HFFc6 (cell line): ENCODE results near the gene PPP5C. TPM values are rescaled to one million over a fixed set of nuclear protein-coding genes. Genes with fewer than 3 reads are reported as not detected.
"Not testable (repeated sequence)": the region's sequence is repeated elsewhere in the genome, so short reads cannot be mapped to it uniquely, and the experiment has no call there.

Experiments
- DNase-seq: peaks from one replicate; pipeline ENCODE4 v3.0.0-alpha.2; 2018
- H3K27ac Mint-ChIP-seq: 2 replicates; pipeline ENCODE4 v1.8.0; 2020; ENCODE audit warnings: mild to moderate bottlenecking, mixed read lengths
- H3K27me3 Mint-ChIP-seq: 2 replicates; pipeline ENCODE4 v1.8.0; 2021; ENCODE audit warnings: mild to moderate bottlenecking, moderate library complexity, mixed read lengths; ENCODE audit not compliant: insufficient read depth
- H3K36me3 Mint-ChIP-seq: 2 replicates; pipeline ENCODE4 v1.8.0; 2021; ENCODE audit warnings: low read depth, mixed read lengths
- H3K4me1 Mint-ChIP-seq: 2 replicates; pipeline ENCODE4 v1.8.0; 2020; ENCODE audit warnings: low read depth, mixed read lengths
- H3K4me3 Mint-ChIP-seq: 2 replicates; pipeline ENCODE4 v1.8.0; 2020; ENCODE audit warnings: mild to moderate bottlenecking, moderate library complexity, mixed read lengths
- H3K9me3 Mint-ChIP-seq: 2 replicates; pipeline ENCODE4 v1.8.0; 2020; ENCODE audit warnings: mild to moderate bottlenecking, mixed read lengths
- total RNA-seq, 6 experiments: library from RNA; stranded (reverse); fragmentation: NEBNext Ultra II Directional; extraction: Animal tissue kit (Norgen Biotek cat#: 25700); gene quantifications; 2 replicates in 1 of 6; 3 replicates in 5 of 6; pipeline ENCODE4 v1.2.3, GENCODE V29; 2021
- TF ChIP-seq, protein P1 (sequence below): fragments of 200-600 bp; sonication (generic); IDR thresholded peaks from 2 replicates; pipeline ENCODE4 v1.5.0; 2021; ENCODE audit warnings: antibody characterized with exemption, mild to moderate bottlenecking

The PPP5C gene
- total RNA-seq, 6 experiments from 2014 or later: 62.8 to 80.6 (median 76.3) TPM

DNA sequence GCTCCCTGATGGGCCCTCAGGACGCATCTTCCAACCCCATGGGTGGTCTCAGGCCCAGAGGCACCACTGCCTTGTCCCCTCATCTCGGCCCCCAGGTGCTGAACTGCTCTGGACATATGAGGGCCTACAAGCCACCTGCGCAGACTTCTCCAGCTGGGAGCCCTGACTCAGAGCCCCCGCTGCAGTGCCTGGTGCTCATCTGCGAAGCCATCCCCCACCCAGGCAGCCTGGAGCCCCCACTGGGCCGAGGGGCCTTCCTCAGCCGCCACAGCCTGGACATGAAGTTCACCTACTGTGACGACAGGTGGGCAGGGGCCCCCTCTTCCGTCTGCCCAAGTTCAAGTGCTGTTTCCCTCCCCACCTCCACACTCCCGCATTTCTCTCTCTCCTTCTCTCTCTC lies 37.8 kb upstream of the PPP5C start:
- peaks cover 1% of the 10 kb centered on the region for H3K27me3 Mint-ChIP-seq
- no peak for DNase-seq
- no peaks in the 10 kb centered on the region for H3K4me1 Mint-ChIP-seq
- peaks cover 22% of the 10 kb centered on the region for H3K9me3 Mint-ChIP-seq
- H3K36me3 Mint-ChIP-seq: peaks cover 26% of the 10 kb centered on the region
- TF ChIP-seq, protein P1, sequence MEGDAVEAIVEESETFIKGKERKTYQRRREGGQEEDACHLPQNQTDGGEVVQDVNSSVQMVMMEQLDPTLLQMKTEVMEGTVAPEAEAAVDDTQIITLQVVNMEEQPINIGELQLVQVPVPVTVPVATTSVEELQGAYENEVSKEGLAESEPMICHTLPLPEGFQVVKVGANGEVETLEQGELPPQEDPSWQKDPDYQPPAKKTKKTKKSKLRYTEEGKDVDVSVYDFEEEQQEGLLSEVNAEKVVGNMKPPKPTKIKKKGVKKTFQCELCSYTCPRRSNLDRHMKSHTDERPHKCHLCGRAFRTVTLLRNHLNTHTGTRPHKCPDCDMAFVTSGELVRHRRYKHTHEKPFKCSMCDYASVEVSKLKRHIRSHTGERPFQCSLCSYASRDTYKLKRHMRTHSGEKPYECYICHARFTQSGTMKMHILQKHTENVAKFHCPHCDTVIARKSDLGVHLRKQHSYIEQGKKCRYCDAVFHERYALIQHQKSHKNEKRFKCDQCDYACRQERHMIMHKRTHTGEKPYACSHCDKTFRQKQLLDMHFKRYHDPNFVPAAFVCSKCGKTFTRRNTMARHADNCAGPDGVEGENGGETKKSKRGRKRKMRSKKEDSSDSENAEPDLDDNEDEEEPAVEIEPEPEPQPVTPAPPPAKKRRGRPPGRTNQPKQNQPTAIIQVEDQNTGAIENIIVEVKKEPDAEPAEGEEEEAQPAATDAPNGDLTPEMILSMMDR: no peak
- H3K27ac Mint-ChIP-seq: no peak overlapping the region
- H3K4me3 Mint-ChIP-seq: no peak overlapping the region

DNA sequence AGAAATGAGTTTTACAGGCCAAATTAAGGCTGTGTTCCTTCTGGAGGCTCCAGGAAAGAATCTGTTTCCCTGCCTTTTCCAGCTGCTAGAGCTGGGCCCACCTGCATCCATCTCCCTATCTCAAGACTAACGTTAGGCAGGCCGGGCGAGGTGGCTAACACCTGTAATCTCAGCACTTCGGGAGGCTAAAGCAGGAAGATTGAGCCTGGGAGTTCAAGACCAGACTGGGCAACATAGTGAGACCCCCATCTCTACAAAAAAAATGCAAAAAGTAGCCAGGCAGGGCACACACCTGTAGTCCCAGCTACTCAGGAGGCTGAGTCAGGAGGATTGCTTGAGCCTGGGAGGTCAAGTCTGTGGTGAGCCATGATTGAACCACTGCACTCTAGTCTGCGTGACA lies 35.4 kb upstream of the PPP5C start:
- DNase-seq: no peak
- H3K4me1 Mint-ChIP-seq: no peaks in the 10 kb centered on the region
- TF ChIP-seq, protein P1: no peak
- no peak overlapping the region for H3K27ac Mint-ChIP-seq
- peaks cover 8% of the 10 kb centered on the region for H3K36me3 Mint-ChIP-seq
- H3K4me3 Mint-ChIP-seq: no peak overlapping the region
- no peaks in the 10 kb centered on the region; the same call in none of the 2 replicates for H3K27me3 Mint-ChIP-seq
- peaks cover 8% of the 10 kb centered on the region for H3K9me3 Mint-ChIP-seq

DNA sequence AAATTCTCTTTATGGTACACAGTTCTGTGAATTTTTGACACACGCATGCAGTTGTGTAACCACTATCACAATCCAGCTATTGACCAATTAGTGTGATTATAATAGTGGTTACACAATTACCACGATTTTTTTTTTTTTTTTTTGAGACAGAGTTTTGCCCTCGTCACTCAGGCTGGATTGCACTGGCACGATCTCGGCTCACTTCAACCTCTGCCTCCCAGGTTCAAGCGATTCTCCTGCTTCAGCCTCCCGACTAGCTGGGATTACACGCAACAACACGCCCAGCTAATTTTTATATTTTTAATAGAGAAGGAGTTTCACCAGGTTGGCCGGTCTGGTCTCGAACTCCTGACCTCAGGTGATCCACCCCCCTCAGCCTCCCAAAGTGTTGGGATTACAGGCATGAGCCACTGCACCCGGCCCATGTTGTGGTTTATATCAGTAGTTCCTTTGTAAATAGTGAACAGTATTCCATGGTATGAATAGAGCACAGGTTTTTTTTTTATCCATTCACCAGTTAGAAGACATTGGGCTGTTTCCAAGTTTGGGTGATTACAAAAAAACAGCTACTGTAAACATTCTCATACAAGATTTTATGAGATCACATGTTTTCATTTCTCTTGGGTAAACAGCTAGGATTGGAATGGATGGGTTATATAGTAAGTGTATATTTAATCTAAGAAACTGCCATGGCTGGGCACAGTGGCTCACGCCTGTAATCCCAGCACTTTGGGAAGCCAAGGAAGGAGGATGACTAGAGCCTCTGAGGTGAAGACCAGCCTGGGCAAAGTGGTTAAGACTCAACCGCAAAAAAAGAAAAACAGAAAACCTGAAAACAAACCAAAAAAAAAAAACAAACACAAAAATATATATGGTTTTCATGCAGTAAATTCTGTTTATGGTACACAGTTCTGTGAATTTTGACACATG lies 33.1 kb upstream of the PPP5C start:
- not testable (repeated sequence) for DNase-seq, H3K9me3 Mint-ChIP-seq, H3K4me3 Mint-ChIP-seq, H3K27ac Mint-ChIP-seq, H3K4me1 Mint-ChIP-seq, H3K36me3 Mint-ChIP-seq, H3K27me3 Mint-ChIP-seq

DNA sequence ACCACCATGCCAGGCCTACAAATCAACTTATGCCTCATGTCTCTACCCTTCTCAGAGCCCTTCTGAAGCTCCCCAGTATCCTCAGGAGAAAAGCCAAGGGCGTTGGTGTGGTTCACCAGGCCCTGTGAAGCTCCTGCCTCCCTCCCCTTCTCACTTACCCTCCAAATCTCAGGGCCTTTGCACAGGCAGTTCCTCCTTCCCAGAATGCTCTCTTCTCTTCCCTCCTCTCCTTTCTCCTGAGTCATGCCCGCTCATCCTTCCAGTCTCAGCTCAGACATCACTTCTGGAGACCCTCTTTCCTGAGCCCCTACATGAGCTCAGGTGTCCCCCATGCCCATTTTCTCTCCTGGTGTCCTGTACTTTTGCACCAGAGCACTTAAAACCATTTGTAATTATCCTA lies 29.5 kb upstream of the PPP5C start:
- H3K4me1 Mint-ChIP-seq: no peaks in the 10 kb centered on the region

DNA sequence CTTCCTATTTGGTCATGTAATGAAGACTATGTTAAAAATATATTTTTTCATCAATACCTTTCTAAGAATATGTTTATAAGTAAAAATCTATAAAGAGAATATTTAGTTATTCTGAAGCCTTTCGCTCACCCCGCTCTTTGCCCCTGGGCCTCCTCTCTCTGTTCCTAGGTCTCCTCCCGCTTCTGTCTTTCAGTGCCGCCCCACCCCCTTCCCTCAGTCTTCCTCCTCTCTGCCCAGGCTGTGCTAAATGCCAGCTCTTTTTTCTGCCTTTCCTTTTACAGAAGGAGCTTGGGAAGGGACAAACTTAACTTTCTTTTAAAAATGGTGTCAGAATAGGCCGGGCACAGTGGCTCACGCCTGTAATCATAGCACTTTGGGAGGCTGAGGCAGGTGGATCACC lies 27.3 kb upstream of the PPP5C start:
- Mint-ChIP-seq H3K4me3 (no peak overlapping the region), H3K27me3 (peaks cover 3% of the 10 kb centered on the region; the same call in 1 of the 2 replicates), H3K36me3 (no peaks in the 10 kb centered on the region; the same call in 1 of the 2 replicates), H3K27ac (no peak overlapping the region), H3K9me3 (no peaks in the 10 kb centered on the region), H3K4me1 (no peaks in the 10 kb centered on the region)
- TF ChIP-seq, protein P1: no peak
- DNase-seq: no peak

More for the DNA sequence above, 29.5 kb upstream of the PPP5C start:
- no peak for DNase-seq
- no peaks in the 10 kb centered on the region for H3K9me3 Mint-ChIP-seq
- no peak overlapping the region; the same call in 1 of the 2 replicates for H3K27ac Mint-ChIP-seq
- H3K36me3 Mint-ChIP-seq: no peaks in the 10 kb centered on the region
- H3K27me3 Mint-ChIP-seq: peaks cover 3% of the 10 kb centered on the region; the same call in 1 of the 2 replicates
- no peak overlapping the region for H3K4me3 Mint-ChIP-seq
- TF ChIP-seq, protein P1: no peak

DNA sequence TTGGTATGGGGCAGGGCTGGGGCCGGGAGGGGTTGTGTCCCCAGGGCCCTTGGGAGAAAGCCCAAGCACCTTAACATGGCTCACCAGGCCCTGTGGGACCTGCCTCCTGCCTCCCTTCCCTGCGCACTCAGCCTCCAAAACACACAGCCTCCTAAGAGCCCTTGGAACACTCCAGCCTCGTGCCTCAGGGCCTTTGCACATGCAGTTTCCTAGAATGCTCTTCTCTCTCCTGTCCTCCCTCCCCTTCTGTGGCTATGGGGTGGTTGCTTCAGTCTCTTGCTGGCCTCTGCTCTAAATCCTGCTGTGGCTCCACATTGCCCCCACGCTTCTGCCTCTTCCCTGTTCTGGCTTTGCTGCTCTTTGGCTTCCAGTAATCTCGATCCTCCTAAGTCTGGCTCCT lies 26.3 kb upstream of the PPP5C start:
- no peak overlapping the region for H3K27ac Mint-ChIP-seq
- no peak overlapping the region for H3K4me3 Mint-ChIP-seq
- DNase-seq: no peak
- peaks cover 4% of the 10 kb centered on the region for H3K36me3 Mint-ChIP-seq
- peaks cover 4% of the 10 kb centered on the region for H3K9me3 Mint-ChIP-seq
- no peaks in the 10 kb centered on the region for H3K4me1 Mint-ChIP-seq
- peaks cover 3% of the 10 kb centered on the region; the same call in 1 of the 2 replicates for H3K27me3 Mint-ChIP-seq
- TF ChIP-seq, protein P1: no peak
